AG04450 (cell line): ENCODE measurements around the gene MBOAT2. TPM values are rescaled to one million over a fixed set of nuclear protein-coding genes. Genes with fewer than 3 reads are reported as not detected.

ENCODE experiments used
- CTCF ChIA-PET: fragments of 300-600, 350-600 bp; formaldehyde crosslinking; extraction: SDS; loops from one replicate; lab custom pipeline; 2022; ENCODE audit warnings: antibody characterized with exemption, inconsistent platforms; lab: Charles Lee
- POLR2A ChIA-PET: fragments of 350-600 bp; formaldehyde crosslinking; extraction: SDS; loops from one replicate; lab custom pipeline; 2021; ENCODE audit warnings: antibody characterized with exemption, inconsistent platforms; lab: Yijun Ruan, JAX
- DNase-seq: peaks from one replicate; pipeline ENCODE4 v3.0.0-alpha.2; 2011; ENCODE audit warnings: low read depth, low spot score
- H3K27ac ChIP-seq: one replicate; pipeline ENCODE4 v1.5.1; 2012; ENCODE audit warnings: low read depth, low read length, control low read depth
- H3K27me3 ChIP-seq: one replicate; pipeline ENCODE4 v1.6.0; 2012; ENCODE audit warnings: low read length; ENCODE audit not compliant: control insufficient read depth, insufficient read depth
- H3K4me3 ChIP-seq: 2 replicates; pipeline ENCODE4 v1.5.1; 2011; ENCODE audit warnings: mild to moderate bottlenecking, low read depth, low read length, control low read depth
- H3K9me3 ChIP-seq: 2 replicates; pipeline ENCODE4 v1.5.1; 2012; ENCODE audit warnings: low read length; ENCODE audit not compliant: control insufficient read depth, insufficient read depth
- polyA plus RNA-seq: library from polyadenylated mRNA; depleted of rRNA; stranded (reverse); fragments of >200 nt; gene quantifications from 2 replicates; pipeline ENCODE4 v1.2.3, GENCODE V29; 2011
- TF ChIP-seq, protein P1 (sequence below): IDR thresholded peaks from 2 replicates; pipeline ENCODE4 v1.5.1; 2011; ENCODE audit warnings: low read depth, low read length, control low read depth, inconsistent platforms

Gene MBOAT2
- polyA plus RNA-seq, 1 experiment, result 75.2 TPM

GRCh38 chr2:8992643-8993042, 10.8 kb downstream of the MBOAT2 start:
- Histone ChIP-seq H3K27me3 (no peaks in the 10 kb centered on the region), H3K4me3 (no peak overlapping the region), H3K27ac (no peak overlapping the region), H3K9me3 (no peaks in the 10 kb centered on the region)
- TF ChIP-seq, protein P1, sequence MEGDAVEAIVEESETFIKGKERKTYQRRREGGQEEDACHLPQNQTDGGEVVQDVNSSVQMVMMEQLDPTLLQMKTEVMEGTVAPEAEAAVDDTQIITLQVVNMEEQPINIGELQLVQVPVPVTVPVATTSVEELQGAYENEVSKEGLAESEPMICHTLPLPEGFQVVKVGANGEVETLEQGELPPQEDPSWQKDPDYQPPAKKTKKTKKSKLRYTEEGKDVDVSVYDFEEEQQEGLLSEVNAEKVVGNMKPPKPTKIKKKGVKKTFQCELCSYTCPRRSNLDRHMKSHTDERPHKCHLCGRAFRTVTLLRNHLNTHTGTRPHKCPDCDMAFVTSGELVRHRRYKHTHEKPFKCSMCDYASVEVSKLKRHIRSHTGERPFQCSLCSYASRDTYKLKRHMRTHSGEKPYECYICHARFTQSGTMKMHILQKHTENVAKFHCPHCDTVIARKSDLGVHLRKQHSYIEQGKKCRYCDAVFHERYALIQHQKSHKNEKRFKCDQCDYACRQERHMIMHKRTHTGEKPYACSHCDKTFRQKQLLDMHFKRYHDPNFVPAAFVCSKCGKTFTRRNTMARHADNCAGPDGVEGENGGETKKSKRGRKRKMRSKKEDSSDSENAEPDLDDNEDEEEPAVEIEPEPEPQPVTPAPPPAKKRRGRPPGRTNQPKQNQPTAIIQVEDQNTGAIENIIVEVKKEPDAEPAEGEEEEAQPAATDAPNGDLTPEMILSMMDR, result no peak
- DNase-seq, result no peak
- ChIA-PET POLR2A (interaction anchor here (1.0 kb wide), 1 partner anchor 11 kb away, joined by 3 read pairs; the partner anchor contains the start of gene MBOAT2), CTCF (no interaction called here)

GRCh38 chr2:8989536-8990079, 13.9 kb downstream of the MBOAT2 start:
- H3K27me3 ChIP-seq, result no peaks in the 10 kb centered on the region
- POLR2A ChIA-PET, result no interaction called here
- no peak overlapping the region for H3K27ac ChIP-seq
- CTCF ChIA-PET, result no interaction called here
- H3K4me3 ChIP-seq, result no peak overlapping the region
- no peaks in the 10 kb centered on the region for H3K9me3 ChIP-seq
- DNase-seq, result no peak
- TF ChIP-seq, protein P1, result no peak

GRCh38 chr2:8987410-8987809, 16.1 kb downstream of the MBOAT2 start:
- Histone ChIP-seq H3K9me3 (no peaks in the 10 kb centered on the region), H3K27ac (no peak overlapping the region), H3K27me3 (no peaks in the 10 kb centered on the region), H3K4me3 (no peak overlapping the region)
- ChIA-PET CTCF (no interaction called here), POLR2A (no interaction called here)
- no peak for DNase-seq
- TF ChIP-seq, protein P1, result no peak

DNA sequence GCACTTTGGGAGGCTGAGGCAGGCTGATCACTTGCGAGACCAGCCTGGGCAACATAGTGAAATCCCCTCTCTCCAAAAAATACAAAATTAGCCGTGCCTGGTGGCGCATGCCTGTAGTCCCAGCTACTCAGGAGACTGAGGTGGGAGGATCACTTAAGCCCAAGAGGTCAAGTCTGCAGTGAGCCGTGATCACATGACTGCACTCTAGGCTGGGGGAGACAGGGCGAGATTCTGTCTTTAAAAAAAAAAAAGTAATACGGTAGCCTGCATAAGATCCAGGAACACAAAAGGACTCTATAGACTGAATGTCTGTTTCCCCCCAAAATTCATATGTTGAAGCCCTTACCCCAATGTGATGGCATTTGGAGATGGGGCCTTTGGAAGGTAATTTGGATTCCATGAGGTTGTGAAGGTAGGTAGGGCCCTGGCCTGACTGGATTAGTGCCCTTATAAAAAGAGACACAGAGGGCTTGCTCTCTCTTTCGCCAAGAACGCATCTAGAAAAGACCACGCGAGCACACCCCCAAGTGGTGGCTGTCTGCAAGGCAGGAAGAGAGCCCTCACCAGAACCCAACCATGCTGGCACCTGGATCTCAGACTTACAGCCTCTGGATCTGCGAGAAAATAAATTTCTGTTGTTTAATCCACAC, 17.0 kb downstream of the MBOAT2 start:
- no peaks in the 10 kb centered on the region for H3K9me3 ChIP-seq
- no peak overlapping the region for H3K27ac ChIP-seq
- no peak for DNase-seq
- H3K27me3 ChIP-seq, result no peaks in the 10 kb centered on the region
- ChIA-PET CTCF (no interaction called here), POLR2A (no interaction called here)
- H3K4me3 ChIP-seq, result no peak overlapping the region
- TF ChIP-seq, protein P1, result peak; percentile 32
